ENCODE measurements around the gene ZBTB16.

- TF ChIP-seq POLR2A (IDR thresholded peaks at IDR 0.05) (no peak), CTCF (IDR thresholded peaks at IDR 0.05) (no peak)
Observed at GRCh38 chr11:114289779-114290178, 230.3 kb downstream of the ZBTB16 start.

Data from uterus (tissue), 2 donors.